Activated naive CD4-positive, alpha-beta T cell treated with anti-CD3 and anti-CD28 coated beads, Interleukin-2, amount 50 U/mL, for 24 hours (primary cell): ENCODE data around the gene POU3F1.

Experiments
- H3K27ac Mint-ChIP-seq: one replicate; pipeline ENCODE4 v1.8.0; 2021; ENCODE audit warnings: mild to moderate bottlenecking, mixed read lengths
- H3K27me3 Mint-ChIP-seq: one replicate; pipeline ENCODE4 v1.8.0; 2021; ENCODE audit warnings: mixed read lengths
- H3K36me3 Mint-ChIP-seq: one replicate; pipeline ENCODE4 v1.8.0; 2021; ENCODE audit warnings: mixed read lengths
- H3K4me1 Mint-ChIP-seq: one replicate; pipeline ENCODE4 v1.8.0; 2021; ENCODE audit warnings: mixed read lengths
- H3K4me3 Mint-ChIP-seq: one replicate; pipeline ENCODE4 v1.8.0; 2021; ENCODE audit warnings: mild to moderate bottlenecking, mixed read lengths
- H3K9me3 Mint-ChIP-seq: one replicate; pipeline ENCODE4 v1.8.0; 2021; ENCODE audit warnings: mixed read lengths

POU3F1 gene

DNA sequence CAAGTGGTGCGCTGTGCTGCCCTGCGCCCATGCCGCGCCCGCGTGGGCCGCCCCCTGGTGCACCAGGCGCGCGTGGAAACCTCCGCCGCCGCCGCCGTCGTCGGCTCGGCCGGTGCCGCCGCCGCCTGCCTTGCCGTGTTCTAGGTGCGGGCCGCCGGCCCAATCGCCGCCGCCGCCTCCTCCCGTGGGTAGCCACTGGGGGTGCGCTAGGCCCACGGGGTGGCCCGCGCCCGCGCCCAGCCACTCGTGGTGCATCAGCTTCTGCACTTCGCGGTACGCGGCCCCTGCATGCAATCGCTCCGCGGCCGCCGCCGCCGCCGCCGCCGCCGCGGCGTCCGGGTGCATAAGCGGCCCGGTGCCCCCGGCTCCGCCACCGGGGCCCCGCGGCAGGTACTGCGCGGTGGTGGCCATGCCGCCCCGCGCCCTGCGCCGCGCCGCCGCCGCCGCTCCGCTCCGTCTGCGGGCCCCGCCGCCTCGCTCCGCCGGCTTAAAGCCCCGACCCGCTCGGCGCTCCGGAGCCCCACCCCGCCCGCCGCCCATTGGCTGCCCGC, at the start of gene POU3F1:
TSS of gene POU3F1 (minus strand) at position 461 of the 551 bp plus-strand sequence. CDS start at position 411, 50 bp downstream.
- Mint-ChIP-seq H3K4me1 (peaks cover 14% of the 10 kb centered on the region), H3K9me3 (no peaks in the 10 kb centered on the region), H3K4me3 (peak within 1 kb of the TSS; percentile 80), H3K36me3 (no peaks in the 10 kb centered on the region), H3K27me3 (peaks cover 23% of the 10 kb centered on the region), H3K27ac (no peak within 1 kb of the TSS)

DNA sequence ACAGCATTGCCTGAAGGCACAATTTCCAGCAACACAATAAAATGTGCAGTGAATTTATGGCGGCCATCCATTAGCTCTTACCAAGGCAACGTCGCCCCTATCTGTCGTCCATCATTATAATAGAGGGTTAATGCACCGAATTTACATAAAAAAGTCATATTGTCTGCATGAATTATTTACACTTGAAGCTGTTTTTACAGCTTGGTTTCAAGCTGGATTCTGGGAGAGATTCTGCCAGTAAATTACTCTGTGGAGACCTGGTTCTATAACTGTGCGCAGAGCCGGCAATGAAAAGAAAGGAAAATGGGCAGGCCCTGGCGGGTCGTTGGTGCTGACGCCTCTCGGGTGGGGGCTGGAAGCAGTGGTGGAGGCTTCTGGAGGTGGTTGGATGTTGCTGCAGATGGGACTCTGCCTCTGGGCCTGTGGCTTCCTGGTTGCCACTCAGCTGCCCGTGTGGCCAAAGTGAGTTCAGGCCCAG, 48.9 kb upstream of the POU3F1 start:
- Mint-ChIP-seq H3K36me3 (no peaks in the 10 kb centered on the region), H3K27ac (no peak overlapping the region), H3K4me3 (no peak overlapping the region), H3K27me3 (peaks cover 14% of the 10 kb centered on the region), H3K4me1 (no peaks in the 10 kb centered on the region), H3K9me3 (no peaks in the 10 kb centered on the region)

DNA sequence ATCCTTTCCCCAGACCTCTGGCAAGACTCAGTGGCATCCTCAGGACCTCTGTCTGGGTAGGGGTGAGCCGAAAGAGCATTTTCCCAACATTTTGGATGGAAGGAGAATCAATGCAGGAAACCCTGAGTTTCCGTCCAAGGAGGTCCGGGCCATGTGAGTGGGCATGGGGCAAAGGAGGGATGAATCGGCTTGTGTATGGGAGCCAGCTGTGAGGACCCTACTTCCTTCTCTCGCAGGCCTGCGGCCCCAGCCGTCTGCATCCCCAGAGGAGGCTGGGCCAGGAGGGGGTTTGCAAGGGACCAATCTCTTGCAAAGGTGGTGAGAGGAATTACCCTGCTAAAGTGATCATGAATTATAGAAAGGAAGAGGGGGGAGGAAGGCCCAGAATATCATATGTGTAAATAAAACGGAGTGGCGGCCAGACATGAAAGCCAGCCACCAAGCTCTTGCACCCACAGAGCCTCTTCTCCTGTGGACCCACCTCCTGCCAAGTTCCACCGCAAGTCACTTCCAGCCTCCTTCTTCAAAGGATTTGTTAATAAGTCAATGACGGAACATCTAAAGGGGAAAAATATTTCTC, 48.2 kb upstream of the POU3F1 start:
- Mint-ChIP-seq H3K9me3 (no peaks in the 10 kb centered on the region), H3K4me1 (no peaks in the 10 kb centered on the region), H3K4me3 (no peak overlapping the region), H3K27me3 (peaks cover 18% of the 10 kb centered on the region), H3K27ac (no peak overlapping the region), H3K36me3 (no peaks in the 10 kb centered on the region)

GRCh38 chr1:38093569-38094520, 47.3 kb upstream of the POU3F1 start:
- H3K4me1 Mint-ChIP-seq, result no peaks in the 10 kb centered on the region
- H3K27me3 Mint-ChIP-seq, result peaks cover 21% of the 10 kb centered on the region
- H3K36me3 Mint-ChIP-seq, result no peaks in the 10 kb centered on the region
- no peak overlapping the region for H3K4me3 Mint-ChIP-seq
- H3K27ac Mint-ChIP-seq, result no peak overlapping the region
- no peaks in the 10 kb centered on the region for H3K9me3 Mint-ChIP-seq

- Mint-ChIP-seq H3K36me3 (no peaks in the 10 kb centered on the region), H3K4me3 (no peak overlapping the region), H3K27me3 (peaks cover 24% of the 10 kb centered on the region), H3K4me1 (no peaks in the 10 kb centered on the region), H3K9me3 (no peaks in the 10 kb centered on the region), H3K27ac (no peak overlapping the region)
Measured at GRCh38 chr1:38092256-38092655, 45.7 kb upstream of the POU3F1 start.

DNA sequence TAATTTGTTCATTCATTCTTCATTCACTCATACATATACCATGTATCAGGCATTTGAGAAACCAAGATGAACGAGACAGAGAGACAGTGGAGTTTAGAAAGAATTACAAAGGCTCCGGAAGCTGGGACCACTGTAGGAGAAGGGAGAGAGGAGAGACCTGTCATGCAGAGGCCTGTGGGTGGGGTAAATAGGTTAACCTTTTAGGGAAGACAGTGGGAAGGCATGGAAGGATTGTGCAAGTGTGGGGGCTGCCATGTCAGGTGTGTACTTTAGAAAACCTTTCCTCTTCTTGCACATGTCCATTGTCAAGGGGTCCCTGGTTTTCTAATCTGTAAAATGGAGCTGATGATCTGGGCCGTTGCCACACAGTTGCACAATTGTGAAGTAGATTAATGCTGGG, 44.2 kb upstream of the POU3F1 start:
- H3K27ac Mint-ChIP-seq, result no peak overlapping the region
- no peaks in the 10 kb centered on the region for H3K4me1 Mint-ChIP-seq
- H3K9me3 Mint-ChIP-seq, result no peaks in the 10 kb centered on the region
- H3K36me3 Mint-ChIP-seq, result no peaks in the 10 kb centered on the region
- H3K27me3 Mint-ChIP-seq, result peaks cover 24% of the 10 kb centered on the region
- no peak overlapping the region for H3K4me3 Mint-ChIP-seq

DNA sequence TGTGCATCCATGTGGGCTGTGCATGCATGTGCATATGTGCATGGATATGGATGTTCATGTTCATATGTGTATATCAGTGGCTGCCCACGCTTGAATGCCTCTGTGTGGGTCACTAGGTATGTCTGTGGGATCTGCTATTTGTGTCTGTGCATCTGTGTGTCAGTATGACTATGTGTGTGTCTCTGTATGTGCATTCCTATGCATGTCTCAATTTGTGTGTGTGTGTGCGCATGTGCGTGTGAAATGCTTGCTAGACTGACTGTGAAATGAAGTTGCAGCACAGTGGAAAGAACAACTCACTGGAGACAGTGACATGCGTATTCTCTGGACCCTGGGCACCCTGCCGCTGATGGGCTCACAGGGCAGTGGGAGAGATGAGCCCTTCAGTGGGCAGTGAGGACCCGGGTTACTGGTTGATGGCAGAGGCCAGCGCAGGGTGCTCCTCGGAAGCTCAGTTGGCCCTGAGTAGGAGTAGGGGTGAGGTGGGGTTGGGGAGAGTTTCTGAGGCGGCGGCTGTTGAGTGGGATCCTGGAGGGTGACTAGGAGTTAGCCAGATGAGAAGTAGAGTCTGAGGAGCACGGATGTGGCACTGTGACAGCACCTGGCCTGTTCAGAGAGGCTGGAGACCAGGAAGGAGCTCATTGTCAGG, 43.2 kb upstream of the POU3F1 start:
- H3K4me1 Mint-ChIP-seq, result no peaks in the 10 kb centered on the region
- H3K9me3 Mint-ChIP-seq, result no peaks in the 10 kb centered on the region
- H3K27ac Mint-ChIP-seq, result no peak overlapping the region
- no peak overlapping the region for H3K4me3 Mint-ChIP-seq
- H3K36me3 Mint-ChIP-seq, result no peaks in the 10 kb centered on the region
- H3K27me3 Mint-ChIP-seq, result peaks cover 23% of the 10 kb centered on the region

GRCh38 chr1:38088791-38089190, 42.2 kb upstream of the POU3F1 start:
- Mint-ChIP-seq H3K9me3 (no peaks in the 10 kb centered on the region), H3K27ac (no peak overlapping the region), H3K4me3 (no peak overlapping the region), H3K4me1 (no peaks in the 10 kb centered on the region), H3K36me3 (no peaks in the 10 kb centered on the region), H3K27me3 (peaks cover 19% of the 10 kb centered on the region)

DNA sequence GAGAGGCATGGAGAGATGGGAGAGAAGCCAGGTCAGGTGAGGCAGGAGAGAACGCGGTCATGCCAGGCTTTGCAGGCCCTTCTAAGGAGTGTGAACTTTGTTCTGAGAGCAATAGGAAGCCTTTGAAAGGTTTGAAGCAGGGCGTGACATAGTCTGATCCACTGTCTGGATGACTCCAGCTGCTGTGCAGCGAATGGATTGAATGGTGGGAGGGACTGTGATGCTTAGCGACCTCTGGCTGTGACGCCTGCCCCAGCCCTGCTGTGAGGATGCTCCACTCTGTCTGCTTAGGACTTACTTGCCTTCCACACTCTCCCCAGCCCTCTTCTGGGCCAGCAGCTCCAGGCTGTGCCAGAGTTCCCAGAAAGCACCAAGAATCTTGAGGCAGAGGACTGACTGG, 41.8 kb upstream of the POU3F1 start:
- no peaks in the 10 kb centered on the region for H3K4me1 Mint-ChIP-seq
- H3K36me3 Mint-ChIP-seq, result no peaks in the 10 kb centered on the region
- peaks cover 18% of the 10 kb centered on the region for H3K27me3 Mint-ChIP-seq
- H3K4me3 Mint-ChIP-seq, result no peak overlapping the region
- H3K9me3 Mint-ChIP-seq, result no peaks in the 10 kb centered on the region
- H3K27ac Mint-ChIP-seq, result no peak overlapping the region

DNA sequence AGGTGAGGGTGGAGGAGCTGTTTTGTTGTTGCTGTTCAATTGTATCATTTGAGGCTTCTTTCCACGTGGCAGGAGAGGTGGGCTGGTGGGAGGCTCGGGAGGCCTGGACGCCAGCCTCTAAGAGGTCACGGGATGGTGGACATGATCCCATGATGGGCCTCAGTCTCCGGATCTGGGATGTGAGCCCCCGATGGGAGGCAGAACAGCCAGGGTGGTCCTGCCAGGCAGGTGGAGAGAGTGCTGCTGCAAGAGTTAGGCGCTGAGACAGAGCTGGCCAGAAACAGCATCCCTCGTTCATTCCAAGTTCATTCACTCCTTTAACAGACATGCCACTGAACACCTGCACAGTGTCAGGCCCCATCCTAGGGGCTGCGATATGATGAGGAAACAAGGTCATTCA, 41.1 kb upstream of the POU3F1 start:
- Mint-ChIP-seq H3K27me3 (peaks cover 12% of the 10 kb centered on the region), H3K4me3 (no peak overlapping the region), H3K27ac (no peak overlapping the region), H3K9me3 (no peaks in the 10 kb centered on the region), H3K4me1 (no peaks in the 10 kb centered on the region), H3K36me3 (no peaks in the 10 kb centered on the region)

- H3K36me3 Mint-ChIP-seq, result no peaks in the 10 kb centered on the region
- no peaks in the 10 kb centered on the region for H3K9me3 Mint-ChIP-seq
- H3K27ac Mint-ChIP-seq, result no peak overlapping the region
- H3K4me1 Mint-ChIP-seq, result no peaks in the 10 kb centered on the region
- H3K4me3 Mint-ChIP-seq, result no peak overlapping the region
- peaks cover 12% of the 10 kb centered on the region for H3K27me3 Mint-ChIP-seq
Measured at GRCh38 chr1:38085666-38086330, 39.2 kb upstream of the POU3F1 start.

DNA sequence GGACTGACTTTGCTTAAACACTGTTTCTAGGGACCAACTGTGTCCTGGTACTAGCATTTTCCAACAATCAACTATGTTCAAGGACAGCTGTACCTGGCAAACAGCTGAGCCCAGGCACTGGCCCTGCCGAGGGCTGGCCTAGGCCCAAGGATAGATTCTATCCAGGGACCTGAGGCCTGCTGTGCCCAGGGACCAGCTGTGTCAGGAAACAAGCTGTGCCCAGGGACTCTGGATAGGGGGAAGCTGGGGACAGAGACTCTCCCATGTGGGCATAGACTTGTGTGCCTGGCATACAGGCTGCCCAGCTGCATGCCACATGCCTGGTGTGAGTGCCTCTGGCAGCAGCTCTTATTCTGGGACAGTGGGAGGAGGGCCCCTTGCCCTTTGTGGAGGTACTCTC, 38.1 kb upstream of the POU3F1 start:
- H3K4me3 Mint-ChIP-seq, result no peak overlapping the region
- H3K36me3 Mint-ChIP-seq, result no peaks in the 10 kb centered on the region
- no peaks in the 10 kb centered on the region for H3K9me3 Mint-ChIP-seq
- no peak overlapping the region for H3K27ac Mint-ChIP-seq
- H3K4me1 Mint-ChIP-seq, result no peaks in the 10 kb centered on the region
- peaks cover 5% of the 10 kb centered on the region for H3K27me3 Mint-ChIP-seq

DNA sequence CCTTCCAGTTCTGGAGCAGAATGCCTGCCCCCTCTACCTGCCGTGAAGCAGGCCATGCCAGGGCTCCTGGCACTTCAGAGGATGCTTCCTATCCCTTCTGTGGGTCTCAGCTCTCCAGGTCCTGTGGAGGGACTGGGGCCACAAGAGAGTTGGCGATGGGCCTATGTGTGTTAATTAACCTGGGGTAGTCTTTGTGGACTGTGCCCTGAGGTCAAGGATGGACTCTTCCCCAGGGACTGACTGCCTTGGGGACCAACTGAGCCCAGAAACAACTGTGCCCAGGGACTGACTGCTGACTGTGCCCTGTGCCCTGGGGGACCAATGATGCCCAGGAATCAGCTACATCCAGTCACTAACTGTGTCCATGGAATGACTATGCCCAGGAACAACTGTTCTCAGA, 37.5 kb upstream of the POU3F1 start:
- Mint-ChIP-seq H3K36me3 (no peaks in the 10 kb centered on the region), H3K4me3 (no peak overlapping the region), H3K27me3 (peaks cover 3% of the 10 kb centered on the region), H3K4me1 (no peaks in the 10 kb centered on the region), H3K9me3 (no peaks in the 10 kb centered on the region), H3K27ac (no peak overlapping the region)

DNA sequence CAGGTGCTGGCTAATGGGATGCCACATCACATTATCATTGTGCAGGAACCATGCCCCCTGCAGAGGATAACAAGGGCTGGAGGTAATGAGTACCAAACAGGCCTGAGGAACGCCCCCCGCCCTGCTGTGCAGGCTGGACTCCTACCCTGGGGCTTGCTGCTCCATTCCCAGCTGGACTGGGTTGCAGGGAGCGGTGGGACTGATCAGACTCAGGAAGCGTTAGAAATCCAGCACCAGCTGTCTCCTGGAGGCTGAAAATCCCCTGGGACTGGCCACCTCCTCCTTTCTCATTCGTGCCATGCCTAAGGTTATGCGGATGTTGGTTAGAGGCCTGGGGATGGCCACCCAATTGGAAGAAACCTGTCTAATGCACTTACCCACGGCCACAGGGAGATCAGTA, 36.9 kb upstream of the POU3F1 start:
- no peaks in the 10 kb centered on the region for H3K4me1 Mint-ChIP-seq
- H3K36me3 Mint-ChIP-seq, result no peaks in the 10 kb centered on the region
- H3K9me3 Mint-ChIP-seq, result no peaks in the 10 kb centered on the region
- H3K4me3 Mint-ChIP-seq, result no peak overlapping the region
- no peak overlapping the region for H3K27ac Mint-ChIP-seq
- peaks cover 3% of the 10 kb centered on the region for H3K27me3 Mint-ChIP-seq

- H3K9me3 Mint-ChIP-seq, result no peaks in the 10 kb centered on the region
- H3K36me3 Mint-ChIP-seq, result no peaks in the 10 kb centered on the region
- no peak overlapping the region for H3K4me3 Mint-ChIP-seq
- peaks cover under 1% of the 10 kb centered on the region for H3K27me3 Mint-ChIP-seq
- H3K4me1 Mint-ChIP-seq, result no peaks in the 10 kb centered on the region
- H3K27ac Mint-ChIP-seq, result no peak overlapping the region
Measured at GRCh38 chr1:38082769-38083263, 36.2 kb upstream of the POU3F1 start.
